ENCODE data around the gene DHRS7.

DHRS7 gene

GRCh38 chr14:60184905-60185555 is 19.8 kb upstream of the DHRS7 start:
- DNase-seq (ENCODE audit: low spot score): no peak

- peak; percentile 77 for DNase-seq (ENCODE audit: low spot score)
Observed at GRCh38 chr14:60184146-60184904, 19.1 kb upstream of the DHRS7 start.

GRCh38 chr14:60183741-60184140 is 18.5 kb upstream of the DHRS7 start:
- no peak for DNase-seq (ENCODE audit: low spot score)

GRCh38 chr14:60183138-60183537 is 17.9 kb upstream of the DHRS7 start:
- DNase-seq (ENCODE audit: low spot score): no peak

- peak; percentile 62 for DNase-seq (ENCODE audit: low spot score)
Observed at GRCh38 chr14:60179431-60179869, 14.3 kb upstream of the DHRS7 start.

- DNase-seq (ENCODE audit: low spot score): no peak
Observed at GRCh38 chr14:60178820-60179219, 13.6 kb upstream of the DHRS7 start.

GRCh38 chr14:60178164-60178563 is 13.0 kb upstream of the DHRS7 start:
- no peak for DNase-seq (ENCODE audit: low spot score)

GRCh38 chr14:60175255-60175902 is 10.2 kb upstream of the DHRS7 start:
- no peak for DNase-seq (ENCODE audit: low spot score)

GRCh38 chr14:60174352-60175254 is 9.4 kb upstream of the DHRS7 start:
- no peak for DNase-seq (ENCODE audit: low spot score)

- no peak for DNase-seq (ENCODE audit: low spot score)
Observed at GRCh38 chr14:60171690-60172089, 6.5 kb upstream of the DHRS7 start.

GRCh38 chr14:60170948-60171347 is 5.8 kb upstream of the DHRS7 start:
- DNase-seq (ENCODE audit: low spot score): no peak

- no peak for DNase-seq (ENCODE audit: low spot score)
Observed at GRCh38 chr14:60169722-60170121, 4.5 kb upstream of the DHRS7 start.

GRCh38 chr14:60166142-60166541 is 944 bp upstream of the DHRS7 start:
- DNase-seq (ENCODE audit: low spot score): no peak

- DNase-seq (ENCODE audit: low spot score): no peak
Observed at GRCh38 chr14:60165547-60165876, 314 bp upstream of the DHRS7 start.

- no peak for DNase-seq (ENCODE audit: low spot score)
Observed at GRCh38 chr14:60164404-60164711, 840 bp downstream of the DHRS7 start.

- no peak for DNase-seq (ENCODE audit: low spot score)
Observed at GRCh38 chr14:60163693-60164092, 1.5 kb downstream of the DHRS7 start.

- DNase-seq (ENCODE audit: low spot score): no peak
Observed at GRCh38 chr14:60161196-60162107, 3.7 kb downstream of the DHRS7 start.

GRCh38 chr14:60160422-60160821 is 4.8 kb downstream of the DHRS7 start:
- no peak for DNase-seq (ENCODE audit: low spot score)

- no peak for DNase-seq (ENCODE audit: low spot score)
Observed at GRCh38 chr14:60154671-60155070, 10.5 kb downstream of the DHRS7 start.

- no peak for DNase-seq (ENCODE audit: low spot score)
Observed at GRCh38 chr14:60153991-60154390, 11.2 kb downstream of the DHRS7 start.

GRCh38 chr14:60151715-60152114 is 13.5 kb downstream of the DHRS7 start:
- peak; percentile 14 for DNase-seq (ENCODE audit: low spot score)
